Measurements from ENCODE around the gene PEX26. TPM values are rescaled to one million over a fixed set of nuclear protein-coding genes. Genes with fewer than 3 reads are reported as not detected.
"Not testable (repeated sequence)": the region's sequence is repeated elsewhere in the genome, so short reads cannot be mapped to it uniquely, and the experiment has no call there.

PEX26 gene
- total RNA-seq, 2 donors from 2014 or later, result 43.1 to 45.7 TPM

- Mint-ChIP-seq H3K4me1 (no peaks in the 10 kb centered on the region), H3K4me3 (no peak overlapping the region), H3K9me3 (peaks cover 11% of the 10 kb centered on the region), H3K27ac (no peak overlapping the region), H3K36me3 (ENCODE audit: low read depth) (no peaks in the 10 kb centered on the region), H3K27me3 (ENCODE audit: insufficient read depth) (peaks cover 8% of the 10 kb centered on the region)
- Histone ChIP-seq H3K36me3 (ENCODE audit: control insufficient read depth, insufficient read depth, low read length) (no peaks in the 10 kb centered on the region), H3K9ac (ENCODE audit: extremely low read depth, low read length, poor library complexity, severe bottlenecking) (no peak overlapping the region), H3K9me3 (ENCODE audit: control insufficient read depth, low read length) (no peaks in the 10 kb centered on the region), H3K4me1 (ENCODE audit: control insufficient read depth, insufficient read depth, low read length) (no peaks in the 10 kb centered on the region), H3K4me3 (ENCODE audit: low read length) (no peak overlapping the region), H3K27me3 (ENCODE audit: control insufficient read depth, insufficient read depth, low read length, poor library complexity, severe bottlenecking) (no peaks in the 10 kb centered on the region), H3K27ac (ENCODE audit: low read depth, low read length) (no peak overlapping the region)
- TF ChIP-seq, protein P1, sequence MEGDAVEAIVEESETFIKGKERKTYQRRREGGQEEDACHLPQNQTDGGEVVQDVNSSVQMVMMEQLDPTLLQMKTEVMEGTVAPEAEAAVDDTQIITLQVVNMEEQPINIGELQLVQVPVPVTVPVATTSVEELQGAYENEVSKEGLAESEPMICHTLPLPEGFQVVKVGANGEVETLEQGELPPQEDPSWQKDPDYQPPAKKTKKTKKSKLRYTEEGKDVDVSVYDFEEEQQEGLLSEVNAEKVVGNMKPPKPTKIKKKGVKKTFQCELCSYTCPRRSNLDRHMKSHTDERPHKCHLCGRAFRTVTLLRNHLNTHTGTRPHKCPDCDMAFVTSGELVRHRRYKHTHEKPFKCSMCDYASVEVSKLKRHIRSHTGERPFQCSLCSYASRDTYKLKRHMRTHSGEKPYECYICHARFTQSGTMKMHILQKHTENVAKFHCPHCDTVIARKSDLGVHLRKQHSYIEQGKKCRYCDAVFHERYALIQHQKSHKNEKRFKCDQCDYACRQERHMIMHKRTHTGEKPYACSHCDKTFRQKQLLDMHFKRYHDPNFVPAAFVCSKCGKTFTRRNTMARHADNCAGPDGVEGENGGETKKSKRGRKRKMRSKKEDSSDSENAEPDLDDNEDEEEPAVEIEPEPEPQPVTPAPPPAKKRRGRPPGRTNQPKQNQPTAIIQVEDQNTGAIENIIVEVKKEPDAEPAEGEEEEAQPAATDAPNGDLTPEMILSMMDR (conservative IDR thresholded peaks at IDR 0.05), result no peak
- DNase-seq, result no peak
- 87 to 90% methylated on average over 18 to 29 of the region's 29 CpGs for WGBS, 2 experiments (ENCODE audit: insufficient coverage in 1 of 2, insufficient read length in 1 of 2)
Measured at GRCh38 chr22:18048441-18048898, 29.3 kb upstream of the PEX26 start.

- no peak for DNase-seq
- TF ChIP-seq, protein P1 (conservative IDR thresholded peaks at IDR 0.05), result no peak
- Histone ChIP-seq H3K4me1 (ENCODE audit: control insufficient read depth, insufficient read depth, low read length) (no peaks in the 10 kb centered on the region), H3K9me3 (ENCODE audit: control insufficient read depth, low read length) (no peaks in the 10 kb centered on the region), H3K9ac (ENCODE audit: extremely low read depth, low read length, poor library complexity, severe bottlenecking) (no peak overlapping the region), H3K27ac (ENCODE audit: low read depth, low read length) (no peak overlapping the region), H3K27me3 (ENCODE audit: control insufficient read depth, insufficient read depth, low read length, poor library complexity, severe bottlenecking) (no peaks in the 10 kb centered on the region), H3K4me3 (ENCODE audit: low read length) (no peak overlapping the region), H3K36me3 (ENCODE audit: control insufficient read depth, insufficient read depth, low read length) (no peaks in the 10 kb centered on the region)
- Mint-ChIP-seq H3K27ac (no peak overlapping the region), H3K4me3 (no peak overlapping the region), H3K9me3 (peaks cover 17% of the 10 kb centered on the region), H3K36me3 (ENCODE audit: low read depth) (peaks cover 3% of the 10 kb centered on the region), H3K4me1 (no peaks in the 10 kb centered on the region), H3K27me3 (ENCODE audit: insufficient read depth) (peaks cover 10% of the 10 kb centered on the region)
- 85 to 86% methylated on average over 4 to 5 of the region's 5 CpGs for WGBS, 2 experiments (ENCODE audit: insufficient coverage in 1 of 2, insufficient read length in 1 of 2)
Measured at GRCh38 chr22:18050065-18050464, 27.7 kb upstream of the PEX26 start.

GRCh38 chr22:18051113-18051512, 26.7 kb upstream of the PEX26 start:
- not testable (repeated sequence) for H3K4me1 Mint-ChIP-seq; H3K36me3 Mint-ChIP-seq (ENCODE audit: low read depth); DNase-seq; H3K4me3 Mint-ChIP-seq; H3K27ac Mint-ChIP-seq; H3K9ac ChIP-seq (ENCODE audit: extremely low read depth, low read length, poor library complexity, severe bottlenecking); H3K27me3 ChIP-seq (ENCODE audit: control insufficient read depth, insufficient read depth, low read length, poor library complexity, severe bottlenecking); H3K36me3 ChIP-seq (ENCODE audit: control insufficient read depth, insufficient read depth, low read length); H3K4me3 ChIP-seq (ENCODE audit: low read length); H3K4me1 ChIP-seq (ENCODE audit: control insufficient read depth, insufficient read depth, low read length); H3K27ac ChIP-seq (ENCODE audit: low read depth, low read length); H3K9me3 ChIP-seq (ENCODE audit: control insufficient read depth, low read length)
- WGBS, 2 experiments (ENCODE audit: insufficient coverage in 1 of 2, insufficient read length in 1 of 2), result 89 to 98% methylated on average over 7 to 12 of the region's 12 CpGs
- H3K27me3 Mint-ChIP-seq (ENCODE audit: insufficient read depth), result peaks cover 10% of the 10 kb centered on the region
- peaks cover 17% of the 10 kb centered on the region for H3K9me3 Mint-ChIP-seq

DNA sequence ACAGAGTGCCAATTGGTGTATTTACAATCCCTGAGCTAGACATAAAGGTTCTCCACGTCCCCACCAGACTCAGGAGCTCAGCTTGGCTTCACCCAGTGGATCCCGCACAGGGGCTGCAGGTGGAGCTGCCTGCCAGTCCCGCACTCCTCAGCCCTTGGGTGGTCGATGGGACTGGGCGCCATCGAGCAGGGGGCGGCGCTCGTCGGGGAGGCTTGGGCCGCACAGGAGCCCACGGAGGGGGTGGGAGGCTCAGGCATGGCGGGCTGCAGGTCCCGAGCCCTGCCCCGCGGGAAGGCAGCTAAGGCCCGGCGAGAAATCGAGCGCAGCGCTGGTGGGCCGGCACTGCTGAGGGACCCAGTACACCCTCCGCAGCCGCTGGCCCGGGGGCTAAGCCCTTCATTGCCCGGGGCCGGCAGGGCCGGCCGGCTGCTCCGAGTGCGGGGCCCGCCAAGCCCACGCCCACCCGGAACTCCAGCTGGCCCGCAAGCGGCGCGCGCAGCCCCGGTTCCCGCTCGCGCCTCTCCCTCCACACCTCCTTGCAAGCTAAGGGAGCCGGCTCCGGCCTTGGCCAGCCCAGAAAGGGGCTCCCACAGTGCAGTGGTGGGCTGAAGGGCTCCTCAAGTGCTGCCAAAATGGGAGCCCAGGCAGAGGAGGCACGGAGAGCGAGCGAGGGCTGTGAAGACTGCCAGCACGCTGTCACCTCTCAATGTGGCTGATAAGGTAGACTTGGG, 24.4 kb upstream of the PEX26 start:
- not testable (repeated sequence) for H3K4me3 Mint-ChIP-seq; H3K9ac ChIP-seq (ENCODE audit: extremely low read depth, low read length, poor library complexity, severe bottlenecking); H3K27ac Mint-ChIP-seq; H3K9me3 ChIP-seq (ENCODE audit: control insufficient read depth, low read length); H3K4me1 ChIP-seq (ENCODE audit: control insufficient read depth, insufficient read depth, low read length); H3K27me3 Mint-ChIP-seq (ENCODE audit: insufficient read depth); DNase-seq; H3K4me1 Mint-ChIP-seq; H3K4me3 ChIP-seq (ENCODE audit: low read length); H3K36me3 Mint-ChIP-seq (ENCODE audit: low read depth); H3K27ac ChIP-seq (ENCODE audit: low read depth, low read length); H3K36me3 ChIP-seq (ENCODE audit: control insufficient read depth, insufficient read depth, low read length)
- 94 to 97% methylated on average over 6 to 48 of the region's 49 CpGs for WGBS, 2 experiments (ENCODE audit: insufficient coverage in 1 of 2, insufficient read length in 1 of 2)
- H3K9me3 Mint-ChIP-seq, result peaks cover 17% of the 10 kb centered on the region
- peaks cover 10% of the 10 kb centered on the region for H3K27me3 ChIP-seq (ENCODE audit: control insufficient read depth, insufficient read depth, low read length, poor library complexity, severe bottlenecking)

All from endodermal cell (in vitro differentiated cells).